Eye (tissue), 1 donor: ENCODE data around the gene GPC4.

ENCODE experiments used
- DNase-seq: peaks from one replicate; pipeline ENCODE4 v3.0.0-alpha.2; 2015

The GPC4 gene

GRCh38 chrX:133415276-133416105, at the start of gene GPC4:
TSS of gene GPC4 (minus strand) at chrX:133415489. CDS start at chrX:133414965, 524 bp downstream.
- DNase-seq = peak; percentile 84

- no peak for DNase-seq
These were observed 45.9 kb upstream of the GPC4 start for GRCh38 chrX:133461231-133461630.

- no peak for DNase-seq
These were observed 39.6 kb upstream of the GPC4 start for GRCh38 chrX:133454924-133455323.

DNA sequence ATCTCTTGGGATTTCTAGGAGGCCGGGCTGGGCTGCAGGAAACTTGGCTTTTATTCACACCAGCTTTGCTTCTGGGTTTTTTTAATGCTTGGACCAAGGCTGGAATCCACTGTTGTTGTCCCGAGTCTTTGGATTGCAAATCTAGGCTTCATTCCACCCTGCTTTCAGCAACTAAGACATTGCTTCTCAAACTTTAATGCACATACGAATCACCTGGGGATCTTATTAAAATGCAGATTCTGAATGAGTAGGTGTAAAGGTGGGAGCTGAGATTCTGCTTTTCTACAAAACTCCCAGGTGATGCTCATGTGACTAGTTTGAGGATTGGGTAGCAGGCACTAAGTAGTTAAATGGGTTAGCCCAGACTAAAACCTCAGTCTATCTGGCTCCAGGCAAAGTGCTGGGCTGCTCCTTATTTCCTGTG, 39.2 kb upstream of the GPC4 start:
- DNase-seq = no peak

GRCh38 chrX:133448512-133449076, 33.3 kb upstream of the GPC4 start:
- DNase-seq = no peak

- DNase-seq = peak; percentile 45
These were observed 29.9 kb upstream of the GPC4 start for GRCh38 chrX:133444952-133445831.

- no peak for DNase-seq
These were observed 28.9 kb upstream of the GPC4 start for GRCh38 chrX:133444196-133444595.

GRCh38 chrX:133440797-133441163, 25.5 kb upstream of the GPC4 start:
- peak; percentile 31 for DNase-seq

GRCh38 chrX:133440081-133440796, 24.9 kb upstream of the GPC4 start:
- peak; percentile 44 for DNase-seq

- DNase-seq = no peak
These were observed 22.5 kb upstream of the GPC4 start for GRCh38 chrX:133437766-133438165.

DNA sequence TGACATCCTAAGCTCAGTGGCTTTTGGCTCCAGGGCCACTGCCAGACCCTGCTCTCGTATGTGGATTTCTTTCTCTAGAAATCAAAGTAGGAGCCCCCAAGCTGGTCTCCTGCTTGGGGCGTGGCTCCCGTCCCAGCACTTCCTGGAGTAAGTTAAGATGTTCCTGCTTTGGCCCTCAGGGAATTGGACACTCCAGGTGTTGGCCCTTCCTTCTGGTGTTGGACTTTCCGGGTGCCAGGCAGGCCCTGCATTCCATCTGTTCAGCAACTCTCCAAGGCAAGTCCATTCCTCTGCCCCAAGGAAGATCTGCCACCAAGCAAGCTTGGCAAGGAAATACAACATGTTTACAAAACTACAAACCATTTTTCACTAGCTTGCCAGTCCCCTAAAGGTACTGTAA, 22.1 kb upstream of the GPC4 start:
- no peak for DNase-seq

DNA sequence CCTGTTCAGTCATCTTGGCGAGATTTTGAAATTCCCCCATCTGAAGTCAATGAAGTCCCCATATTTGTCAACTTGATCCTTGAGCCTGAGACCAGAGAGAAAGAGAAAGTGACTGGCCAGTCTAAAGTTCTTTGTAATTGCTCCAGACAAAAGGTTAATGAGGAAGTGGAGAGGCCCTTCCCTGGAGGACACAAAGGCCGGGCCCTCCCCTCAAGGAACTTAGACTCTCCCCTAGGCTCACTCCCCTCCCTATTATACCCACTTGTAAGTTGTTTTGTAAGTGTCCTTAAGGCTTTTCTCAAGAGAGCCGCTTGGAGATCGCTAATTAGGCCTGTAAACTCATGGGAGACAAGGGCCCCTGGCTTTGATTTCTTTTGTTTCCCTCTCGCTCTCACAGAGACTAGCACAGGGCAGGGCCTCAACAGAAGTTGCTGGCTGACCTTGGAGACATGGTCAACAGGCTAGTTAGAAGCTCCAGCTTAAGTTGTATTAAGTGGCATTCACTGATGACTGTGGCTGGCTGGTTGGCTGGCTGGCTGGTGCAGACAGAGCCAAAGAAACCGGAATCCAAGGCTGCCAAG, 20.3 kb upstream of the GPC4 start:
- no peak for DNase-seq

GRCh38 chrX:133434197-133434820, 19.0 kb upstream of the GPC4 start:
- no peak for DNase-seq

GRCh38 chrX:133419911-133420310, 4.6 kb upstream of the GPC4 start:
- no peak for DNase-seq

DNA sequence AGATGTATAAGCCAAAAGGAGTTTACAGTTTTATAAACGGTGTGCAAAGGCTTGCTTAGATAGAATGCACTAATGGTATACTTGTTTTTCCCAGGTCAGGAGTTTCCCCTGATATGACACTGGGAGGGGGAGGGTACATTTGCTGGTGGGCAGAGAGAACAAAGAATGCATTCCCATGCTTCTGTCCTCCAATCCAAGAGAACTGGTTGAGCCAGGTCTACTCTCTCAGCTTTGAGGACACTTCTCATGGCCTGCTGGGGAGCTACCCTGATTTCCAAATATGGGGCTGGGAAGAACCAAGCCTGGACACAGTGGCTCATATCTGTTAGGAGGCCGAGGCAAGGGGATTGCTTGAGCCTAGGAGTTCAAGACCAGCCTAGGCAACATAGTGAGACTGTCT, 3.3 kb upstream of the GPC4 start:
- no peak for DNase-seq

DNA sequence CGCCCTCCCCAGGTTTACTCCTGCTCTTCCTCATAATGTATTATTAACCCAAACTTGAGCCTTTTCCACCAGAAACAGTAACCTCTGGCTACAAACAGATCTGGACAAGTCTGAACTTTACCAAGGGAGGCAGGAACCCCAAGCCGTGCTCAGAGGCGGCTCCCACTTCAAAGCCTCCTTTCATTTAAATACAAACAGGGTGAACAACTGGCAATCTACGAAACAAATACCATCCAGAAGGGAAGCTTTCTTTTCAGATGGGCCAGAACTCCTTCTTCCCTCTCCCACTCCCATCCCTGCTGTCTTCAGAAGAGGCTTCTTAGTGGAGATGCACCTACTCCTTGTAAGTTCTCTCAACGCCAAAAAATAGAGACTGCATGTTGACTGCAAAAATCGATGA, 2.1 kb upstream of the GPC4 start:
- DNase-seq = no peak

DNA sequence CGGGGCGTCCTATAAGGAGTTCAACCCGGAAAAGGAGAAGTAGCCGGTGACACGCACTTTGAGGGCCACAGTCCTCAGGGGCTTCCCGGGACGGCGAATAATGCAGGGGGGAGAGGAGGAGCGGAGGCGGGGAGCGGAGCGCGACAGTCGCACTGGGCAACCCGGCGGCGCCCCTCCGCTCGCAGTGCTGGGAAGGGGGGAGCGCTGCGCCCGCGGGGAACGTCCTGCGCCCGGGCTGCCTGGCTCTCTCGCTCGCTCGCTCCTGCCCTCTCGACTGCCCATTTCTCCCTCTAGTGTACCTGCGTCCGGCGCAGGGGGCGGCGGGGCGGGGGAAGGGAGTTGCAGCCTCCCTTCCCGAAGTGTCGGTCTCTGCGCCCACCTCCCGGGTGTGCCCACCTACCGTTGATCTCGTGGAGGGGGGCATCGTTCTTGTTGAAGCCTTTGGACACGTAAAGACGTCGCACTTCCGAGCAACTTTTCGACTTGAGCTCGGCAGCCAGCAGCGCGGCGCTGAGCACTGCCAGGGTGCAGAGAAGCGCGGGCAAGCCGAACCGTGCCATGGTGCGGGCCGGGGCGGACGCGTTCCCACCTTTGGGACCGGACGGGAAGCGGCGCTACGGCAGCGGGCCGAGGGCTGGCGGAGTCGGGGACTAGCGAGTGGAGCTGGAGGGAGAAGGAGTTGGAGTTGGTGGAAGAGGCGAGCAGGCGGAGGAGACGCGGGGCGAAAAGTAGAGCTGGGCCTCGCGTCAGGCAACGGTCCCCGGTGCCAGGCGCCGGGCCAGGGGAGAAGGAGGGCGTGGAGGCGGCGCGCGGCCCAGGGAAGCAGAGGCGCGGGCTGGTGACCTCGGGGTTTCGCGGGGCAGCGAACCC, 648 bp downstream of the GPC4 start:
- peak; percentile 64 for DNase-seq

DNA sequence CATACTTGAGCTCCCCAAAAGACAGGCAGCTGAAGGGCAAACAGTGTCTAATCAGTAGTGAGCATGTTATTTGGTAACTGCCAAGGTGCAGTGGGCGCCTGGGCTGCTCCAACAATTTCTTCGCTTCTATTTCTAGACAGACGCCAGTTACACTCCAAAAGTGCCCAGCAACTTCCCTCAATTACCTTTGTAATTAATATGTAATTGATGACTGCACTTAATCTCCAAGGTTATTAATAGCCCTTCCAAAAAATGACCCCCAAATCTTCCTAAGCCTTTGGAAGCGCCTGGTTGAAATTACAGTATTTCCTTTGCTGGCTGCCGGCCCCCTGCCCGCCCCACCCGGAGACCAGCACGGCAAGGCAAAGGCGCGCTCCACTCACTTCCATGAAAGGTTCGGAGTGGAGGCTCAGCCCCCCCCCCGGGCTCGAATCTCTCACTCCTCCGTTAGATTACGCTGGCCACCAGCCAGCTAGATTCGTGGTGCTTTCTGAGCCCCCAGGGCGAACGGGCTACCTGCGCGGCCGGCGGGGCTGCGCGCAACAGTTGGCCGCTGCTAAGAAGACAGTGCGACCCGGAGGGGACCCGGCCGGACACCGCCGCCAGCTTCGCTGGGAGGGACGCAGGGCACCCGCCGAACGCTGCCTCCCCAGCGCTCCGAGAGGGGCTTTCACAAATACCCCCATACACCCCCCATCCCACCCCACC, 1.9 kb downstream of the GPC4 start:
- DNase-seq = peak; percentile 30

DNA sequence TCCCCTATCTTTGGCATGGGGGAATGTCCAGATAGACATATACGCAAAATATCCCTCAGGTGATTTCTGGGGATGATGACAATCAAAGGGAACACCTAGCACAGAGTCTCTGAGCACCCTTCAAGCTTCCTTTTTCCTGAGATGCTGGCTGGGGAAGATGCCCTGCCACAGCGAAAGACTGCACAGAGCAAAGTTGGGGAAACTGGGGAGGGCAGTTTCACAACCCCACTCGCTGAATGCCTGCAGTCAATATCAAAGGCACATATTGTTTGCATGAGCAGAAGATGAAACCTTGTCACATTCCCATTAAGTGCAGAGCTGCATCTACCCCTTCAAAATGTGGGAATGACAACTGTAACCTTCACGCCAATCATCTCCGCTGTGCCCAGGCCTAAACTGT, 2.6 kb downstream of the GPC4 start:
- no peak for DNase-seq

GRCh38 chrX:133412246-133412645, 3.0 kb downstream of the GPC4 start:
- peak; percentile 58 for DNase-seq
